Measurements from ENCODE around the gene DNAJB5. TPM values are rescaled to one million over a fixed set of nuclear protein-coding genes. Genes with fewer than 3 reads are reported as not detected.

DNAJB5 gene
- total RNA-seq, 1 experiment from 2014 or later: 3.4 TPM

DNA sequence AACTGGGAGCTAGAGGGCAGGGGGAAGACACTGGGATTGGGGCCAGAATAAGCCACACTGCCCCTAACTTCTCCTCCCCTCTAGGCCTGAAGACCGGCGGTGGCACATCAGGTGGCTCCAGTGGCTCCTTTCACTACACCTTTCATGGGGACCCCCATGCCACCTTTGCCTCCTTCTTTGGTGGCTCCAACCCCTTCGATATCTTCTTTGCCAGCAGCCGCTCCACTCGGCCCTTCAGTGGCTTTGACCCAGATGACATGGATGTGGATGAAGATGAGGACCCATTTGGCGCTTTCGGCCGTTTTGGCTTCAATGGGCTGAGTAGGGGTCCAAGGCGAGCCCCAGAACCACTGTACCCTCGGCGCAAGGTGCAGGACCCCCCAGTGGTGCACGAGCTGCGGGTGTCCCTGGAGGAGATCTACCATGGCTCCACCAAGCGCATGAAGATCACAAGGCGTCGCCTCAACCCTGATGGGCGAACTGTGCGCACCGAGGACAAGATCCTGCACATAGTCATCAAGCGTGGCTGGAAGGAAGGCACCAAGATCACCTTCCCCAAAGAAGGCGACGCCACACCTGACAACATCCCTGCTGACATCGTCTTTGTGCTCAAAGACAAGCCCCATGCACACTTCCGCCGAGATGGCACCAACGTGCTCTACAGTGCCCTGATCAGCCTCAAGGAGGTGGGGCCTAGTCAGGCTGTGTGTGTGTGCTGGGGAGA, 6.8 kb downstream of the DNAJB5 start:
- no peaks in the 10 kb centered on the region for H3K9me3 Mint-ChIP-seq (ENCODE audit: unreplicated experiment)
- ChIA-PET POLR2A (interaction anchor here (0.6 kb wide), 1 partner anchor 947 kb away, joined by 4 read pairs; no protein-coding TSS in a partner anchor), CTCF (interaction anchor here (2.2 to 2.9 kb wide), 2 partner anchors 97 kb away, joined by 9 to 48 read pairs; no protein-coding TSS in a partner anchor)
- peaks cover 24% of the 10 kb centered on the region for H3K4me1 ChIP-seq
- no peak overlapping the region for H3K4me3 ChIP-seq (ENCODE audit: low read depth, low read length)
- H3K27me3 ChIP-seq (replicated peaks; ENCODE audit: control insufficient read depth, insufficient read depth, low read length): no peaks in the 10 kb centered on the region
- no peak for DNase-seq
- peaks cover 19% of the 10 kb centered on the region for H3K4me1 Mint-ChIP-seq (ENCODE audit: low read depth, unreplicated experiment)
- intact Hi-C loops (cut with micrococcal nuclease; ENCODE audit: unreplicated experiment): no loop called here
- H3K27me3 Mint-ChIP-seq (ENCODE audit: insufficient read depth, unreplicated experiment): no peaks in the 10 kb centered on the region
- H3K36me3 Mint-ChIP-seq (ENCODE audit: insufficient read depth, unreplicated experiment): no peaks in the 10 kb centered on the region
- H3K4me3 Mint-ChIP-seq (ENCODE audit: unreplicated experiment): no peak overlapping the region
- H3K36me3 ChIP-seq (ENCODE audit: control insufficient read depth, insufficient read depth, low read length): no peaks in the 10 kb centered on the region
- TF ChIP-seq CTCF (IDR thresholded peaks at IDR 0.05; ENCODE audit: insufficient read depth in 1 of 2, low read depth in 1 of 2, low read length in 1 of 2, severe bottlenecking in 1 of 2, unreplicated experiment in 1 of 2): no peak
- peak overlapping the region; percentile 23 for H3K27ac Mint-ChIP-seq (ENCODE audit: unreplicated experiment)
- no TSS peak for BruUV-seq (replicated peaks)
- no peaks in the 10 kb centered on the region for H3K9me3 ChIP-seq

DNA sequence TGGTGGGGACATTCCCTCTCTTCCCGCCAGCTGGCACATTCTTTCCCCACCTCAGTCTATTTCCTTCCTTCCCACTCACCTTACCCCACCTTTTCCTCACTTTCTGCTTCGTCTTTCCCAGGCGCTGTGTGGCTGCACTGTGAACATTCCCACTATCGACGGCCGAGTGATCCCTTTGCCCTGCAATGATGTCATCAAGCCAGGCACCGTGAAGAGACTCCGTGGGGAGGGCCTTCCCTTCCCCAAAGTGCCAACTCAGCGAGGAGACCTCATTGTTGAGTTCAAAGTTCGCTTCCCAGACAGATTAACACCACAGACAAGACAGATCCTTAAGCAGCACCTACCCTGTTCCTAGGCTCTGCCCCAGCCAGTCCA, 7.3 kb downstream of the DNAJB5 start:
- peaks cover 19% of the 10 kb centered on the region for H3K4me1 Mint-ChIP-seq (ENCODE audit: low read depth, unreplicated experiment)
- CTCF ChIA-PET: interaction anchor here (0.6 to 2.2 kb wide), 3 partner anchors 55 to 97 kb away, joined by 3 to 9 read pairs (median 3); no protein-coding TSS in a partner anchor
- no peaks in the 10 kb centered on the region for H3K36me3 Mint-ChIP-seq (ENCODE audit: insufficient read depth, unreplicated experiment)
- Histone ChIP-seq H3K27me3 (replicated peaks; ENCODE audit: control insufficient read depth, insufficient read depth, low read length) (no peaks in the 10 kb centered on the region), H3K4me1 (peaks cover 24% of the 10 kb centered on the region), H3K4me3 (ENCODE audit: low read depth, low read length) (no peak overlapping the region), H3K36me3 (ENCODE audit: control insufficient read depth, insufficient read depth, low read length) (no peaks in the 10 kb centered on the region), H3K9me3 (no peaks in the 10 kb centered on the region)
- TF ChIP-seq CTCF (IDR thresholded peaks at IDR 0.05; ENCODE audit: insufficient read depth in 1 of 2, low read depth in 1 of 2, low read length in 1 of 2, severe bottlenecking in 1 of 2, unreplicated experiment in 1 of 2): no peak
- H3K4me3 Mint-ChIP-seq (ENCODE audit: unreplicated experiment): no peak overlapping the region
- H3K9me3 Mint-ChIP-seq (ENCODE audit: unreplicated experiment): no peaks in the 10 kb centered on the region
- no peaks in the 10 kb centered on the region for H3K27me3 Mint-ChIP-seq (ENCODE audit: insufficient read depth, unreplicated experiment)
- BruUV-seq (replicated peaks): no TSS peak
- intact Hi-C loops (cut with micrococcal nuclease; ENCODE audit: unreplicated experiment): no loop called here
- DNase-seq: peak in 1 of 2 experiments; percentile 51
- peak overlapping the region; percentile 23 for H3K27ac Mint-ChIP-seq (ENCODE audit: unreplicated experiment)
- POLR2A ChIA-PET: interaction anchor here (0.6 kb wide), 1 partner anchor 947 kb away, joined by 4 read pairs; no protein-coding TSS in a partner anchor

DNA sequence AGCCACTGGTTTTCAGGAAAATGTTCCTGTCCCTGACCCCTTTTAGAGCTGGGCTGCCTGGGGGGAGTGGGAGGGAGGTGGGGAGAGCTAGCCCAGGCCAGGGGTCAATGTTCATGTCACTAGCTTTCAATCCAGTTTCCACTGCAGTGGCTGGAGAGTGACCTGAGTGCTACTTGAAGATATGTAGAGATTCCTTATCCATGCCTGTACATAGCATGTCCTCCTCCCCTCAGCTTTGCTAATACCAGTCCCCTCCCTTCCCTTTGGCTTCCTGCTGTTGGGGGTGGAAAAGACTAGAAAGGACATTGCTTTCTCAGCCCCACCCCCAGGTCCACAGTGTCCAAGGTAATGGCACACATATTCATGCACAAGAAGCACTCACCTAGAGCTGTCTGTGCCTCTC, 7.8 kb downstream of the DNAJB5 start:
- Histone ChIP-seq H3K36me3 (ENCODE audit: control insufficient read depth, insufficient read depth, low read length) (no peaks in the 10 kb centered on the region), H3K4me1 (peaks cover 24% of the 10 kb centered on the region), H3K27me3 (replicated peaks; ENCODE audit: control insufficient read depth, insufficient read depth, low read length) (no peaks in the 10 kb centered on the region), H3K9me3 (no peaks in the 10 kb centered on the region), H3K4me3 (ENCODE audit: low read depth, low read length) (no peak overlapping the region)
- ChIA-PET POLR2A (interaction anchor here (0.6 kb wide), 1 partner anchor 948 kb away, joined by 4 read pairs; no protein-coding TSS in a partner anchor), CTCF (interaction anchor here (0.6 to 2.2 kb wide), 3 partner anchors 54 to 98 kb away, joined by 3 to 9 read pairs (median 3); no protein-coding TSS in a partner anchor)
- no peak overlapping the region for H3K27ac Mint-ChIP-seq (ENCODE audit: unreplicated experiment)
- peaks cover 19% of the 10 kb centered on the region for H3K4me1 Mint-ChIP-seq (ENCODE audit: low read depth, unreplicated experiment)
- no peaks in the 10 kb centered on the region for H3K36me3 Mint-ChIP-seq (ENCODE audit: insufficient read depth, unreplicated experiment)
- no peaks in the 10 kb centered on the region for H3K9me3 Mint-ChIP-seq (ENCODE audit: unreplicated experiment)
- no TSS peak for BruUV-seq (replicated peaks)
- intact Hi-C loops (cut with micrococcal nuclease; ENCODE audit: unreplicated experiment): no loop called here
- H3K4me3 Mint-ChIP-seq (ENCODE audit: unreplicated experiment): peak overlapping the region; percentile 14
- no peaks in the 10 kb centered on the region for H3K27me3 Mint-ChIP-seq (ENCODE audit: insufficient read depth, unreplicated experiment)
- DNase-seq: no peak
- no peak for TF ChIP-seq CTCF (IDR thresholded peaks at IDR 0.05; ENCODE audit: insufficient read depth in 1 of 2, low read depth in 1 of 2, low read length in 1 of 2, severe bottlenecking in 1 of 2, unreplicated experiment in 1 of 2)
